Panc1 (cell line): ENCODE results near the gene UBC. TPM values are rescaled to one million over a fixed set of nuclear protein-coding genes. Genes with fewer than 3 reads are reported as not detected.
A peak's percentile ranks its signal among the peaks of the same experiment; 100 is the strongest.

Experiments
- ATAC-seq: fragments of 200-7000 bp; cut with Tn5 transposase; 2 replicates; pipeline ENCODE4 v1.9.1; 2020; ENCODE audit warnings: mild to moderate bottlenecking, moderate library complexity
- BruUV-seq: library from RNA; stranded (reverse); fragments of 400-500 nt; replicated peaks from 2 replicates; lab custom pipeline; 2021; lab: Mats Ljungman, UMichigan
- CTCF ChIA-PET: fragments of 300-600 bp; sonication (Branson Sonifier 250); formaldehyde crosslinking; loops from one replicate; lab custom pipeline; 2022; ENCODE audit warnings: antibody characterized with exemption; lab: Charles Lee
- POLR2A ChIA-PET: fragments of 300-600 bp; sonication (Branson Sonifier 250); formaldehyde crosslinking; loops from one replicate; lab custom pipeline; 2022; ENCODE audit warnings: antibody characterized with exemption; lab: Charles Lee
- DNase-seq: peaks from one replicate; pipeline ENCODE4 v3.0.0-alpha.2; 2010; ENCODE audit warnings: low read depth, low spot score
- H3K27ac ChIP-seq: 2 replicates; pipeline ENCODE4 v1.5.1; 2011; ENCODE audit warnings: mild to moderate bottlenecking, low read length, inconsistent platforms
- H3K27me3 ChIP-seq: fragments of 200-500 bp; sonication (Bioruptor generic); 2 replicates; pipeline ENCODE4 v1.6.0; 2014; ENCODE audit warnings: low read length, inconsistent platforms; ENCODE audit not compliant: control insufficient read depth, insufficient read depth
- H3K36me3 ChIP-seq: fragments of 200-500 bp; sonication (Bioruptor generic); 2 replicates; pipeline ENCODE4 v1.5.1; 2014; ENCODE audit warnings: inconsistent platforms, mild to moderate bottlenecking, low read length, moderate library complexity; ENCODE audit not compliant: control insufficient read depth, insufficient read depth
- H3K4me1 ChIP-seq: 2 replicates; pipeline ENCODE4 v1.5.1; 2011; ENCODE audit warnings: inconsistent platforms, mild to moderate bottlenecking, low read length, moderate library complexity; ENCODE audit not compliant: control insufficient read depth, insufficient read depth
- H3K4me3 ChIP-seq, 2 experiments: 2 replicates each; pipeline ENCODE4 v1.5.1; 2011 to 2012; ENCODE audit warnings: low read depth in 2 of 2, low read length in 2 of 2, mild to moderate bottlenecking in 2 of 2, inconsistent platforms in 1 of 2, moderate library complexity in 1 of 2
- H3K9me3 ChIP-seq: fragments of 200-500 bp; sonication (Bioruptor generic); 2 replicates; pipeline ENCODE4 v1.5.1; 2014; ENCODE audit warnings: low read depth, mild to moderate bottlenecking, inconsistent platforms, low read length, moderate library complexity; ENCODE audit not compliant: control insufficient read depth, insufficient read depth
- CTCF ChIP-seq: fragments of 450-650 bp; IDR thresholded peaks from 2 replicates; pipeline ENCODE4 v1.5.1; 2017; ENCODE audit warnings: mild to moderate bottlenecking
- POLR2AphosphoS5 ChIP-seq: IDR thresholded peaks from 2 replicates; pipeline ENCODE4 v1.6.1; 2012; ENCODE audit warnings: mild to moderate bottlenecking, low read depth, low read length, moderate library complexity
- REST ChIP-seq, 2 experiments: IDR thresholded peaks; 2 replicates each; pipeline ENCODE4 v1.6.1; 2011 to 2012; ENCODE audit warnings: low read depth in 2 of 2, control low read depth in 1 of 2, low read length in 1 of 2, mild to moderate bottlenecking in 1 of 2, moderate library complexity in 1 of 2; ENCODE audit not compliant: insufficient read depth in 1 of 2
- SIN3A ChIP-seq: IDR thresholded peaks from 2 replicates; pipeline ENCODE4 v1.6.1; 2012; ENCODE audit warnings: low read depth, mild to moderate bottlenecking, low read length, moderate library complexity, borderline replicate concordance; ENCODE audit not compliant: insufficient read depth
- TCF7L2 ChIP-seq: IDR thresholded peaks from 2 replicates; pipeline ENCODE4 v1.6.1; 2011; ENCODE audit warnings: mild to moderate bottlenecking, low read depth, low read length, inconsistent platforms
- in situ Hi-C: cut with HindIII; loops from 2 replicates; pipeline ENCODE4 v1.10.0; 2016; ENCODE audit warnings: low sequenced_read_pairs, low pct_unique_long_range_greater_than_20kb
- intact Hi-C: fragments of 100-400 bp; cut with micrococcal nuclease; formaldehyde crosslinking; loops from one replicate; pipeline ENCODE4 v1.10.0; 2022; ENCODE audit not compliant: unreplicated experiment
- total RNA-seq: library from RNA; stranded (reverse); gene quantifications from one replicate; pipeline ENCODE4 v1.2.1, GENCODE V29; 2021; ENCODE audit not compliant: unreplicated experiment

The UBC gene
- total RNA-seq, 1 experiment from 2014 or later = 1,725 TPM

- Histone ChIP-seq H3K36me3 (no peaks in the 10 kb centered on the region), H3K9me3 (no peaks in the 10 kb centered on the region), H3K4me3 (peak overlapping the region; percentile 44 to 66), H3K27ac (peak overlapping the region; percentile 97), H3K27me3 (no peaks in the 10 kb centered on the region), H3K4me1 (peaks cover 29% of the 10 kb centered on the region)
- TF ChIP-seq POLR2AphosphoS5 (0 out of 2 replicates have a peak, but pooled peaks have one; percentile 11), SIN3A (no peak)
- ChIA-PET CTCF (interaction anchor here (0.6 to 2.1 kb wide), 6 partner anchors 9 to 121 kb away, joined by 3 to 7 read pairs (median 4); partner anchors contain the start of gene UBC), POLR2A (interaction anchor here (1.7 to 1.9 kb wide), 2 partner anchors 26 to 31 kb away, joined by 7 to 12 read pairs; partner anchors contain the start of gene UBC)
- intact Hi-C loops (no loop called here), in situ Hi-C loops (no loop called here)
- ATAC-seq = no peak
- BruUV-seq = no TSS peak
- no peak for DNase-seq
These were observed 26.7 kb upstream of the UBC start for GRCh38 chr12:124941170-124941527.

- CTCF ChIA-PET = interaction anchor here (0.6 to 2.1 kb wide), 8 partner anchors 9 to 122 kb away, joined by 3 to 7 read pairs (median 4); partner anchors contain the start of gene UBC
- BruUV-seq = no TSS peak
- DNase-seq (no peak), ATAC-seq (peak; percentile 67)
- Histone ChIP-seq H3K27me3 (no peaks in the 10 kb centered on the region), H3K27ac (peak overlapping the region; percentile 97), H3K4me3 (peak overlapping the region; percentile 44 to 66), H3K36me3 (no peaks in the 10 kb centered on the region), H3K4me1 (peaks cover 29% of the 10 kb centered on the region), H3K9me3 (no peaks in the 10 kb centered on the region)
- intact Hi-C loops (no loop called here), in situ Hi-C loops (no loop called here)
- POLR2A ChIA-PET = interaction anchor here (1.4 to 1.9 kb wide), 3 partner anchors 22 to 30 kb away, joined by 6 to 12 read pairs (median 7); partner anchors contain the start of gene UBC
- peak; percentile 93 for TF ChIP-seq CTCF
- TF ChIP-seq SIN3A = no peak
- no peak for TF ChIP-seq TCF7L2
- peak; percentile 68 for TF ChIP-seq POLR2AphosphoS5
- no peak for TF ChIP-seq REST (IDR thresholded peaks at IDR 0.05; ENCODE audit: insufficient read depth in 1 of 2, low read depth in 2 of 2, low read length in 1 of 2)
These were observed 26.1 kb upstream of the UBC start for GRCh38 chr12:124940393-124941169.

DNA sequence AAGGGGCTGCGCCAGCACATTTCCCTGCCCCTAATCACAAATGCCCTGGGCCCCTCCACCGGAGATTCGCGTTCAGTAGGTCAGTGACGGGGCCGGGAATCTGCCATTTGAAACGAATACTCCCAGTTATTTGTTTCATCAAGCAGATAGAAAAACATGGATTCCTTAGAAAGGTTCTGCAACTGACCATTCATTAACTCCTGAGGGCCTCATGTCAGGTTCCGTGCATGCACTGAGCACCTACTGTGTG lies 25.6 kb upstream of the UBC start:
- POLR2A ChIA-PET = interaction anchor here (1.4 to 1.9 kb wide), 3 partner anchors 21 to 30 kb away, joined by 6 to 12 read pairs (median 7); partner anchors contain the start of gene UBC
- in situ Hi-C loops (no loop called here), intact Hi-C loops (no loop called here)
- H3K4me3 ChIP-seq = peak overlapping the region; percentile 44 to 66
- no peak for TF ChIP-seq SIN3A
- TF ChIP-seq CTCF = no peak
- TF ChIP-seq POLR2AphosphoS5 = no peak
- no peak for TF ChIP-seq REST (IDR thresholded peaks at IDR 0.05; ENCODE audit: insufficient read depth in 1 of 2, low read depth in 2 of 2, low read length in 1 of 2)
- no peak; the same call in 1 of the 2 replicates for TF ChIP-seq TCF7L2
- CTCF ChIA-PET = interaction anchor here (1.0 to 2.1 kb wide), 7 partner anchors 8 to 34 kb away, joined by 3 to 7 read pairs (median 4); partner anchors contain the start of gene UBC
- ATAC-seq (no peak; the same call in 1 of the 2 replicates), DNase-seq (no peak)
- BruUV-seq = no TSS peak
- H3K36me3 ChIP-seq = no peaks in the 10 kb centered on the region
- peak overlapping the region; percentile 97 for H3K27ac ChIP-seq
- H3K4me1 ChIP-seq = peaks cover 29% of the 10 kb centered on the region
- no peaks in the 10 kb centered on the region for H3K9me3 ChIP-seq
- H3K27me3 ChIP-seq = no peaks in the 10 kb centered on the region
